ENCODE data around the gene SLC38A4. TPM values are rescaled to one million over a fixed set of nuclear protein-coding genes. Genes with fewer than 3 reads are reported as not detected.

SLC38A4 gene
- total RNA-seq, 1 experiment from 2014 or later: 0.09 TPM

GRCh38 chr12:46808317-46808716, 17.5 kb downstream of the SLC38A4 start:
- BruUV-seq (replicated peaks): no TSS peak
- no peaks in the 10 kb centered on the region for H3K36me3 ChIP-seq (ENCODE audit: low read depth)
- CTCF ChIA-PET: no interaction called here

GRCh38 chr12:46804054-46804453, 21.7 kb downstream of the SLC38A4 start:
- Histone ChIP-seq H3K4me2 (no peak overlapping the region), H3K36me3 (ENCODE audit: low read depth) (no peaks in the 10 kb centered on the region), H3K9me2 (ENCODE audit: insufficient read depth) (0 out of 2 replicates have a peak, but pooled peaks cover 3% of the 10 kb centered on the region), H3K79me2 (ENCODE audit: low read depth) (no peaks in the 10 kb centered on the region), H4K20me1 (ENCODE audit: insufficient read depth) (no peaks in the 10 kb centered on the region), H3K27me3 (ENCODE audit: insufficient read depth, low read depth) (no peaks in the 10 kb centered on the region), H3K9me3 (ENCODE audit: insufficient read depth, low read depth) (no peaks in the 10 kb centered on the region), H3K4me3 (no peak overlapping the region), H3K27ac (no peak overlapping the region), H3K4me1 (replicated peaks; ENCODE audit: insufficient read depth) (no peaks in the 10 kb centered on the region), H3F3A (ENCODE audit: insufficient read depth, low read depth) (no peaks in the 10 kb centered on the region; the same call in 1 of the 2 replicates), H2AFZ (no peak overlapping the region)
- ChIA-PET POLR2A (ENCODE audit: unreplicated experiment) (no interaction called here), CTCF (no interaction called here)
- intact Hi-C loops (cut with micrococcal nuclease; ENCODE audit: unreplicated experiment): no loop called here
- no TSS peak for BruUV-seq (replicated peaks)
- TF ChIP-seq EZH2 (IDR thresholded peaks at IDR 0.05; ENCODE audit: low read depth) (no peak), CTCF (conservative IDR thresholded peaks at IDR 0.05) (no peak)
- no peak for DNase-seq

More at GRCh38 chr12:46808317-46808716, 17.5 kb downstream of the SLC38A4 start:
- intact Hi-C loops (cut with micrococcal nuclease; ENCODE audit: unreplicated experiment): no loop called here
- Histone ChIP-seq H3K79me2 (ENCODE audit: low read depth) (no peaks in the 10 kb centered on the region), H3K4me2 (no peak overlapping the region), H2AFZ (no peak overlapping the region), H4K20me1 (ENCODE audit: insufficient read depth) (no peaks in the 10 kb centered on the region), H3K4me1 (replicated peaks; ENCODE audit: insufficient read depth) (no peaks in the 10 kb centered on the region), H3K9me2 (ENCODE audit: insufficient read depth) (no peaks in the 10 kb centered on the region), H3K27ac (no peak overlapping the region), H3K4me3 (no peak overlapping the region), H3F3A (ENCODE audit: insufficient read depth, low read depth) (no peaks in the 10 kb centered on the region; the same call in 1 of the 2 replicates), H3K27me3 (ENCODE audit: insufficient read depth, low read depth) (no peaks in the 10 kb centered on the region), H3K9me3 (ENCODE audit: insufficient read depth, low read depth) (no peaks in the 10 kb centered on the region)
- DNase-seq: no peak
- POLR2A ChIA-PET (ENCODE audit: unreplicated experiment): no interaction called here
- no peak for TF ChIP-seq CTCF (conservative IDR thresholded peaks at IDR 0.05)
- no peak for TF ChIP-seq EZH2 (IDR thresholded peaks at IDR 0.05; ENCODE audit: low read depth)

- no peak overlapping the region for H2AFZ ChIP-seq
- no peak for TF ChIP-seq CTCF (conservative IDR thresholded peaks at IDR 0.05)
- TF ChIP-seq EZH2 (IDR thresholded peaks at IDR 0.05; ENCODE audit: low read depth): no peak
- POLR2A ChIA-PET (ENCODE audit: unreplicated experiment): no interaction called here
- no peaks in the 10 kb centered on the region for H3K9me3 ChIP-seq (ENCODE audit: insufficient read depth, low read depth)
- intact Hi-C loops (cut with micrococcal nuclease; ENCODE audit: unreplicated experiment): no loop called here
- H3K79me2 ChIP-seq (ENCODE audit: low read depth): no peaks in the 10 kb centered on the region
- H3K9me2 ChIP-seq (ENCODE audit: insufficient read depth): 0 out of 2 replicates have a peak, but pooled peaks cover 3% of the 10 kb centered on the region
- no peak overlapping the region for H3K4me3 ChIP-seq
- no peaks in the 10 kb centered on the region for H3K36me3 ChIP-seq (ENCODE audit: low read depth)
- H3K27me3 ChIP-seq (ENCODE audit: insufficient read depth, low read depth): no peaks in the 10 kb centered on the region
- no peaks in the 10 kb centered on the region; the same call in 1 of the 2 replicates for H3F3A ChIP-seq (ENCODE audit: insufficient read depth, low read depth)
- CTCF ChIA-PET: no interaction called here
- H4K20me1 ChIP-seq (ENCODE audit: insufficient read depth): no peaks in the 10 kb centered on the region
- BruUV-seq (replicated peaks): no TSS peak
- H3K27ac ChIP-seq: no peak overlapping the region
- no peak overlapping the region for H3K4me2 ChIP-seq
- no peak for DNase-seq
- no peaks in the 10 kb centered on the region for H3K4me1 ChIP-seq (replicated peaks; ENCODE audit: insufficient read depth)
These were observed 22.3 kb downstream of the SLC38A4 start for GRCh38 chr12:46803517-46803916.

Data from PC-9 (cell line).